ENCODE results near the gene NACC1.

Gene NACC1

GRCh38 chr19:13103581-13104359 is 14.3 kb upstream of the NACC1 start:
- H3K4me3 ChIP-seq (ENCODE audit: low read depth, low read length) = peak overlapping the region; percentile 68
- DNase-seq (ENCODE audit: low read depth) = no peak
- no peak for TF ChIP-seq CTCF (IDR thresholded peaks at IDR 0.05; ENCODE audit: insufficient read depth, low read depth, low read length, missing control alignments)

GRCh38 chr19:13104360-13104847 is 13.7 kb upstream of the NACC1 start:
- peak; percentile 88 for DNase-seq (ENCODE audit: low read depth)
- H3K4me3 ChIP-seq (ENCODE audit: low read depth, low read length) = peak overlapping the region; percentile 68
- peak; percentile 99 for TF ChIP-seq CTCF (IDR thresholded peaks at IDR 0.05; ENCODE audit: insufficient read depth, low read depth, low read length, missing control alignments)

- DNase-seq (ENCODE audit: low read depth) = peak; percentile 79
- peak overlapping the region; percentile 68 for H3K4me3 ChIP-seq (ENCODE audit: low read depth, low read length)
- TF ChIP-seq CTCF (IDR thresholded peaks at IDR 0.05; ENCODE audit: insufficient read depth, low read depth, low read length, missing control alignments) = no peak
These were observed 13.0 kb upstream of the NACC1 start for GRCh38 chr19:13104848-13105711.

GRCh38 chr19:13109361-13110098 is 8.5 kb upstream of the NACC1 start:
- DNase-seq (ENCODE audit: low read depth) = no peak
- H3K4me3 ChIP-seq (ENCODE audit: low read depth, low read length) = no peak overlapping the region
- TF ChIP-seq CTCF (IDR thresholded peaks at IDR 0.05; ENCODE audit: insufficient read depth, low read depth, low read length, missing control alignments) = no peak

- TF ChIP-seq CTCF (IDR thresholded peaks at IDR 0.05; ENCODE audit: insufficient read depth, low read depth, low read length, missing control alignments) = no peak
- H3K4me3 ChIP-seq (ENCODE audit: low read depth, low read length) = no peak overlapping the region
- DNase-seq (ENCODE audit: low read depth) = no peak
These were observed 7.9 kb upstream of the NACC1 start for GRCh38 chr19:13110099-13110610.

GRCh38 chr19:13112555-13112954 is 5.5 kb upstream of the NACC1 start:
- H3K4me3 ChIP-seq (ENCODE audit: low read depth, low read length) = no peak overlapping the region

More at GRCh38 chr19:13112555-13112954, 5.5 kb upstream of the NACC1 start:
- TF ChIP-seq CTCF (IDR thresholded peaks at IDR 0.05; ENCODE audit: insufficient read depth, low read depth, low read length, missing control alignments) = no peak
- no peak for DNase-seq (ENCODE audit: low read depth)
